GM12875 (cell line): ENCODE results near the gene HOXA4.

Source experiments
- H3K4me3 ChIP-seq: one replicate; pipeline ENCODE4 v1.5.1; 2011; ENCODE audit warnings: low read depth, low read length, control low read depth
- CTCF ChIP-seq: IDR thresholded peaks from 2 replicates; pipeline ENCODE4 v1.5.1; 2011; ENCODE audit warnings: low read depth, mild to moderate bottlenecking, control low read depth, inconsistent platforms, low read length, moderate library complexity, borderline replicate concordance; ENCODE audit not compliant: insufficient read depth

HOXA4 gene

DNA sequence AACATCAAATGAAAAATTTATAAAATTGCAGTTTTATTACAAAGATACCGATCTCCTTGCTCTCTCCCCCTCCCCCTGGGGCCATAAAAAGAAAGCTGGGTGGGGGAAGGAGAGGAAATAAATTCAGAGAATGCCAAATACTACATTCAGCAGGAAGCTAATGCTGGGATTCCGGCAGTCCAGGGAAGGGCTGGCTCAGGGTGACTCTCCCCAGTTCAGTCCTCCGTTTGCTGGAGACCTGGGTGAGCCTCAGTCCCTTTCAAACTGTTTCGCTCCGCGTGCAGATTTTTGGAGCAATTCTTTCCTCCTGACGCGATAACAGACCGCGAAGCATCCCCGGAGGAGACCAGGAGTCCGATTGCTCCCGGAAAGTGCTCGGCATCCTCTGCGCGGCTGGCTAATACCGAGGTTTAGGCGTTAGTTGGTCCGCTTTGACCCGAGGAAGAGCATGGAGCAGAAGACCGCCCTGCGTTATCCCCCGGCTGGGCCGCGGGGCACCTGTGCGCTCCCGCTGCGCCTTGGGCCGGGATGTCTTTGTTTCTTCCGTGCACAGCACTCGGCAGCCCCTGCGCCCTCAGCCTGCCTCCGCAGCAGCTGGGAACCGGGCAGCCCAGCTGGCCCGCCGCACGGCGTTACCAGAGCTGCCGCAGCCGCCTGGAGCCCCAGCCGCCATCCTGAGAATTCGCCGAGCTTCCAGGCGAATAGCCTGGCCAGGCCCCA lies 24.2 kb downstream of the HOXA4 start:
- TF ChIP-seq CTCF = no peak
- H3K4me3 ChIP-seq = no peak overlapping the region

GRCh38 chr7:27105301-27106031 lies 25.1 kb downstream of the HOXA4 start:
- no peak for TF ChIP-seq CTCF
- H3K4me3 ChIP-seq = no peak overlapping the region

GRCh38 chr7:27104341-27105058 lies 26.1 kb downstream of the HOXA4 start:
- no peak overlapping the region for H3K4me3 ChIP-seq
- TF ChIP-seq CTCF = no peak

DNA sequence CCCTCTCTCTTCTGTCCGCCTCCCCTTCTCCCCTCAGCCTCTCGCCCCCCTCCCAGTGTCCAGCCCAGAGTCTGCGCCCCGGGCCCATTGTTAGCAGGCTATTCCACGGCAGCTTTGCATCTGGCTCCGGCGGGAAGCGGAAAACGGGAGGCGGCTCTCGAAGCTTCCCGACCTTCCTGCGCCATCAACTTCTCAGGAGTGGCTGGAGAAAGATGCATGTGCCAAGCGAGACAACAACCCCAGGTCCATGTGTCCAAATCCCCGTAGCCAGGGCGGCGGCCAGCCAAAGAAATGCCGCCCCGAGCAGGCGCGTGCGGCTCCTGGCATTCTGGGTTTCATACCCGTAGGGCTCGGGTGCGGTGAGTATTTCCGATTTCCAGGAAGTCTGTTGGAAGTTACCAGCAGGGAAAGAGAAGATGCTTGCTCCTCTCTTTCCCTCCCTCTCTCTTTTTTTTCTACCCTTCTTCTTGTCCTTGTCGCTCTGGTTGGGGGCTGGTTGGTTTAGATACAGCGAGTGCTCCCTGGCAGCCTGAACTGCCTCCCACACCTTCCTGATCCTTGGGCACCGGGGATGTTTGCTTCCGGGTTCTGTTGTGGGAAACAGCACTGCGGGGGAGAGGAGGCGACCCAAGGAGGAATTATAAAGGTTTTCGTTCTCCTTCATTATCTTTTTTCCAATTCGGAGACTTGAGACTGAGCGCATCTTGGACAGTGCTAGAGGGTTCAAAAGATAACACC lies 26.9 kb downstream of the HOXA4 start:
- no peak overlapping the region for H3K4me3 ChIP-seq
- TF ChIP-seq CTCF = no peak

DNA sequence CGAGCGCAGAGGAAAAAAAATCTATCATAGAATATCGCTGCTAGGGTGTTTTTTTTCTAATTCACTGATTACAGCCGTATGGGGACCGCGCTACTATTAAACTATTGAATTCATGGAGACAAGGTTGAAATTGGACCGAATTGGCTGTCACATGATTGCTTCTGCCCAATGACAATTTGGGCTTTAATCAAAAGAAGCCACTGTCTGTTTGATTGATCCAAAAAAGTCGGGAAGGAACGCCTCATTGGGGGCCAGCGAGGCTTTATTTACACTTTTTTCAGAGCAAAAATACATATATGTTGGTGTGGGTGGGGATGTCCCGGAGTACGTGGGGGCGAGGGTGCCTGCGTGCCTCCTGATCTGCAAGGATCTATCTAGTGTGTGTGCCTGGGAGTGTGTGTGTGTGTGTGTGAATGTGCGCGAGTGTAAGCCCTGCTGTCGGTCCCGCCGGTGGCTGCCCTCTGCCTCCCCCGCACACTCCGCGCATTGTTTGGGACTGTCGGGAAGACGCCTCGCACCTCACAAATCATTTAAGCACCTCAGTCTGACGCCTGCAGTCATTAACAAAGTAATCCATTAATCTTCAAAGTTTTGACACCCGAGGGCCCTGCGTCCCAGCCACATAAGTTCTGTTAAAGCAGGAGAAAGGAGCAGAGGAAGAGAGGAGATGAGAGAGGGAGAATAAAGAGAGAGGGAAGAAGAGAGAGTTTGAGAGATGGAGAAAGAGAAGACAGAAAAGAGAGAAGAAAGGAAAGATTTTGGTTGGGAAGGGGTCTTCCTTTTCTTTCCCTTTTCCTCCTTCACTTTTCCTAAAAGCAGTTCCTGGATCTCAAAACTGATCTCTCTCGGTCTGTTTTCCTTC lies 27.7 kb downstream of the HOXA4 start, which contains the start of gene HOXA2:
HOXA2 (minus strand) TSS at position 103 of the 862 bp plus-strand sequence. CDS start 183 bp downstream, outside the sequence.
- no peak for TF ChIP-seq CTCF
- H3K4me3 ChIP-seq = no peak within 1 kb of the TSS

- no peak for TF ChIP-seq CTCF
- no peak overlapping the region for H3K4me3 ChIP-seq
Observed at GRCh38 chr7:27101957-27102580, 28.5 kb downstream of the HOXA4 start.
